ENCODE measurements around the gene ABCF2.

- TF ChIP-seq, protein P1, sequence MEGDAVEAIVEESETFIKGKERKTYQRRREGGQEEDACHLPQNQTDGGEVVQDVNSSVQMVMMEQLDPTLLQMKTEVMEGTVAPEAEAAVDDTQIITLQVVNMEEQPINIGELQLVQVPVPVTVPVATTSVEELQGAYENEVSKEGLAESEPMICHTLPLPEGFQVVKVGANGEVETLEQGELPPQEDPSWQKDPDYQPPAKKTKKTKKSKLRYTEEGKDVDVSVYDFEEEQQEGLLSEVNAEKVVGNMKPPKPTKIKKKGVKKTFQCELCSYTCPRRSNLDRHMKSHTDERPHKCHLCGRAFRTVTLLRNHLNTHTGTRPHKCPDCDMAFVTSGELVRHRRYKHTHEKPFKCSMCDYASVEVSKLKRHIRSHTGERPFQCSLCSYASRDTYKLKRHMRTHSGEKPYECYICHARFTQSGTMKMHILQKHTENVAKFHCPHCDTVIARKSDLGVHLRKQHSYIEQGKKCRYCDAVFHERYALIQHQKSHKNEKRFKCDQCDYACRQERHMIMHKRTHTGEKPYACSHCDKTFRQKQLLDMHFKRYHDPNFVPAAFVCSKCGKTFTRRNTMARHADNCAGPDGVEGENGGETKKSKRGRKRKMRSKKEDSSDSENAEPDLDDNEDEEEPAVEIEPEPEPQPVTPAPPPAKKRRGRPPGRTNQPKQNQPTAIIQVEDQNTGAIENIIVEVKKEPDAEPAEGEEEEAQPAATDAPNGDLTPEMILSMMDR (conservative IDR thresholded peaks at IDR 0.05; ENCODE audit: low read length) = no peak
- TF ChIP-seq EZH2phosphoT487 (IDR thresholded peaks at IDR 0.05; ENCODE audit: borderline replicate concordance, low read depth, low read length) = no peak
Measured at GRCh38 chr7:151207804-151208203, 19.2 kb downstream of the ABCF2 start.

All from OCI-LY7 (cell line).